Lower leg skin (tissue), 3 donors: ENCODE results near the gene ADCY2.

Experiments
- CTCF ChIP-seq, 3 donors: fragments of 450-650 bp; IDR thresholded peaks; one replicate each; pipeline ENCODE4 v1.5.1; 2016; ENCODE audit warnings: antibody characterized with exemption in 3 of 3, mild to moderate bottlenecking in 3 of 3, moderate library complexity in 2 of 3
- POLR2A ChIP-seq, 2 donors: fragments of 450-650 bp; IDR thresholded peaks; one replicate each; pipeline ENCODE4 v1.6.1; 2016 to 2017; ENCODE audit warnings: antibody characterized with exemption in 2 of 2, mild to moderate bottlenecking in 1 of 2, moderate library complexity in 1 of 2

- TF ChIP-seq CTCF (IDR thresholded peaks at IDR 0.05) (no peak), POLR2A (IDR thresholded peaks at IDR 0.05) (no peak)
Observed at GRCh38 chr5:7756453-7756852, 360.5 kb downstream of the ADCY2 start.
